AG08396 (cell line): Measurements from ENCODE around the gene SMR3B.

Source experiments
- DNase-seq: peaks from one replicate; pipeline ENCODE4 v3.0.0; 2012; ENCODE audit warnings: low spot score, mixed read lengths

Gene SMR3B

GRCh38 chr4:70382691-70383181 is at the start of gene SMR3B:
SMR3B (plus strand) TSS chr4:70383131; CDS start chr4:70384511, 1,380 bp downstream.
- DNase-seq: no peak

- DNase-seq: no peak
These were observed 48.2 kb upstream of the SMR3B start, which contains the start of gene CABS1 for GRCh38 chr4:70334681-70335080. CABS1 (plus strand) TSS chr4:70334981; CDS start chr4:70335040, 59 bp downstream.

GRCh38 chr4:70336043-70336442 is 46.9 kb upstream of the SMR3B start:
- no peak for DNase-seq

GRCh38 chr4:70337886-70338420 is 45.0 kb upstream of the SMR3B start:
- DNase-seq: no peak

- no peak for DNase-seq
These were observed 26.7 kb upstream of the SMR3B start for GRCh38 chr4:70356185-70356584.

GRCh38 chr4:70359115-70359661 is 23.7 kb upstream of the SMR3B start:
- no peak for DNase-seq

GRCh38 chr4:70360460-70360859 is 22.5 kb upstream of the SMR3B start, which contains the start of gene SMR3A:
SMR3A (plus strand) TSS chr4:70360760; CDS start chr4:70362116, 1,356 bp downstream.
- DNase-seq: no peak

- DNase-seq: no peak
These were observed 18.9 kb upstream of the SMR3B start for GRCh38 chr4:70364002-70364401.

GRCh38 chr4:70365479-70365878 is 17.5 kb upstream of the SMR3B start:
- DNase-seq: no peak

- DNase-seq: no peak
These were observed 15.1 kb upstream of the SMR3B start for GRCh38 chr4:70367813-70368212.

- DNase-seq: no peak
These were observed 10.9 kb upstream of the SMR3B start for GRCh38 chr4:70371987-70372386.

GRCh38 chr4:70372760-70373159 is 10.2 kb upstream of the SMR3B start:
- no peak for DNase-seq

GRCh38 chr4:70380578-70380977 is 2.4 kb upstream of the SMR3B start:
- DNase-seq: no peak

GRCh38 chr4:70392057-70392776 is 9.3 kb downstream of the SMR3B start:
- no peak for DNase-seq

GRCh38 chr4:70397580-70397979 is 14.6 kb downstream of the SMR3B start, which contains the start of gene OPRPN:
OPRPN (plus strand) TSS chr4:70397940; CDS start chr4:70399286, 1,346 bp downstream.
- no peak for DNase-seq

GRCh38 chr4:70399319-70399718 is 16.4 kb downstream of the SMR3B start:
- no peak for DNase-seq

- no peak for DNase-seq
These were observed 19.8 kb downstream of the SMR3B start for GRCh38 chr4:70402762-70403161.

GRCh38 chr4:70405765-70406164 is 22.8 kb downstream of the SMR3B start:
- no peak for DNase-seq

GRCh38 chr4:70425306-70425705 is 42.4 kb downstream of the SMR3B start:
- DNase-seq: no peak

- DNase-seq: no peak
These were observed 43.9 kb downstream of the SMR3B start for GRCh38 chr4:70426789-70427188.

GRCh38 chr4:70437197-70437596 is 54.3 kb downstream of the SMR3B start:
- DNase-seq: no peak
